IPS-18c (cell line): ENCODE data around the gene RHOH.

Experiments
- H3K4me3 ChIP-seq: 2 replicates; pipeline ENCODE4 v1.7.0; 2013; ENCODE audit warnings: low read depth, mild to moderate bottlenecking, low read length, moderate library complexity; ENCODE audit not compliant: insufficient read depth
- H3K9me3 ChIP-seq: one replicate; pipeline ENCODE4 v1.6.1; 2013; ENCODE audit warnings: mild to moderate bottlenecking, low read length, moderate library complexity; ENCODE audit not compliant: control insufficient read depth, insufficient read depth

RHOH gene

DNA sequence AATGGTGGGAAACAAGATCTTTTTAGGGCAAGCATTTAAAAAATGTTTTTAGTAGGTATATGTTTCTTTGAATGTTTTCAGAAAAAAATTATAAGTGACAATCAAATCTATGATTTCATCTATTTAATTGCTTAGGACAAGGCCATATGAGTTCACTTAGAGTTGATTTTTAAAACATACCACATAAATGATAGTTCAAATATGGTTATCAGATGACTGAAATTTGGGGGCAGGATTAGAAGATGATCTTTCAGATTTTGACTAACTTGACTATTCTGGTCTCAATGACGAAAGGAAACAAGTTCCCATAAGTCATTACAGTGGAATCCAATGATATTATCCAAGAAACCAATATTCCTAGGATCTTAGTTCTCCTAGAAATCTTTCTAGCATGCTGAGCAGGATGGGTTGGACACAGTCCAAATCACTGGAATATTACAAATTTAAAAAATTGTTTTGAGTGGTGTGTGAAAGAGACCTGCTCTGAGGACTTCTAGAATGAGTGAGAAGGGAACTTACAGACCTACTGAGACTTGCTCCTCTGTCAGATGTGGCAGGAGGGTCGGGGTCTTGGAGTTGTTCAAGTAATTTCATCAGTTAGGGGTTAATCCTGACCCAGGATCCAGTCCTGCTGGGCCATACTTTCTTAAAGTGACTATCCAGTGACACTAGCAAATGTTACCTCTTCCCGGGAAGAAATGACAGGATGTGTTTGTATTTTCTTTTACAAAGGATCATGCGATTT is 20.0 kb downstream of the RHOH start:
- Histone ChIP-seq H3K9me3 (no peaks in the 10 kb centered on the region), H3K4me3 (no peak overlapping the region)

DNA sequence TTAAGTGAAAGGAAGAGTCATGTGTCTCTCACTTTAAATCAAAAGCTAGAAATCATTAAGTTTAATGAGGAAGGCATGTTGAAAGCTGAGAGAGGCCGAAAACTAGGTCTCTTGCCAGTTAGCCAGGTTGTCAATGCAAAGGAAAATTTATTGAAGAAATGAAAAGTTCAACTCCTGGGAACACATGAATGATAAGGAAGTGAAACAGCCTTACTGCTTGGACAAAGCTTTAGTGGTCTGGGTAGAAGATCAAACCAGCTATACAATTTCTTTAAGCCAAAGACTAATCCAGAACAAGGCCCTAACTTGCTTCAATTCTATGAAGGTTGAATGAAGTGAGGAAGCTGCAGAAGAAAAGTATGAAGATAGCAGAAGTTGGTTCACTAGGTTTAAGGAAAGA is 24.9 kb downstream of the RHOH start:
- Histone ChIP-seq H3K9me3 (no peaks in the 10 kb centered on the region), H3K4me3 (no peak overlapping the region)

DNA sequence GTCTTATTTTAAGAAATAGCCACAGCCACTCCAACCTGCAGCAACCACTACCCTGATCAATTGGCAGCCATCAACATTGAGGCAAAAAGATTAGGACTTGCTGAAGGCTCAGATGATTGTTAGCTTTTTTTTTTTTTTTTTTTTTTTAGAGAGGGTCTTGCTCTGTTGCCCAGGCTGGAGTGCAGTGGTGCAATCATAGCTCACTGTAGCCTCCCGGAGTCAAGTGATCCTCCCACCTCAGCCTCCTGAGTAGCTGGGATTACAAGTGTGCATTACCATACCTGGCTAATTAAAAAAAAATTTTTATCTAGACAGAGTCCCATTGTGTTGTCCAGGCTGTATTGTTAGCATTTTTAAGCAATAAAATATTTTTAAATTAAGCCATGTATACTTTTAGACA is 26.5 kb downstream of the RHOH start:
- no peak overlapping the region for H3K4me3 ChIP-seq
- H3K9me3 ChIP-seq = no peaks in the 10 kb centered on the region

DNA sequence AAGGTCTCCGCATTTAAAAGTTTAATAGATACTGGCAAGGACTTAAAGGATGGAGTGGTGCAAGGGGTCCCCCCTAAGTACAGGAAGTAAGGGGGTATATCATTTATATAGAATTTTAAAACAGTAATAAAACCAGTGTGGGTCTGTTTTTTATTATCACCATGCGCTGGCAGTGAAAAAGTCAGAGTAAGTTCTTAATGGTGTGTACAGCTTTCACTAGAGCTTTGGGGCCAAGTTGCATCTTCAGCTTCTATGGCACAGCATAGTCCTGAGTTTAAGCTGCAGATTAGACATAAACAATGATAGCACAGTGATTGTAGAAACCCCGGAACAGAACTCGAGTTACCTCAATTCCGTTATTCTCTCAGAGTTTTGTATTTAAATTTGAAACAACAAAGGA is 27.6 kb downstream of the RHOH start:
- H3K9me3 ChIP-seq = no peaks in the 10 kb centered on the region

DNA sequence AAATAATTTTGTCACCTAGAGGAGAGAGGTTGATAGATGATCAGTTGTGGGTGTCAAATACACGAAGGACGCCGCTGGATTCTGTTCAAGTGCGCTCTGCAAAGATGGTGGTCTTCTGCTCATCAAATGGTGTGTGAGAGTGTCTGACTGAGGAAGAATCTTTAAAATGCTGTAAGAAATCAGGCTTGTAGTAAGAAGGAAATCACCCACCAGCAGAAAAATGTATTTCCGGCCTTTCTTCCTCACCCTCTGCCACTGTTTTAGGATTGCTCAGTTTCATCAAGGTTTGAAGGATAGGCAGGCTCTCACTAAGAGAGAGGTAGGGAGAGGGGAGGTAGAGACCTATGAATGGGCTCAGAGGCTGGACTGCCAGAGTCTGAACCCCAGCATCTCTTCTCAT is 28.7 kb downstream of the RHOH start:
- no peak overlapping the region for H3K4me3 ChIP-seq
- no peaks in the 10 kb centered on the region for H3K9me3 ChIP-seq

More for the DNA sequence above, 27.6 kb downstream of the RHOH start:
- no peak overlapping the region for H3K4me3 ChIP-seq

DNA sequence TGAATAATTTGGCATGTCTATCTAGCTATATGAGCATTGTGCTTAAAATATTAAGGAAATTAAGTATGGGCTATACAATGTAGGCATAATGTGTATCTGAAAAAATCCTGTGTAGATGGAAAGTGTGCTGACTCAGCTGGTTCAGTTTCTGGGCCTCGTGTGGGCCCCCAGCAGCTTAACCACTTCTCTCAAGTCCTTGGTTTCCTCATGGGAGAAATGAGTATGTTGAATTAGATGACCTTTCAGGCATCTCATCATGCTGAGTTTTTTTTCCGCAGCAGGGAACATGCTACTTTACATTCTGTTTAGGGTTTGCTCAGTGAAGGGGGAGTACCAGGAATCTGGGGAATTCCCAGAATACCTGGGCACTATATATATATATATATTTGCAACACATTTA is 30.5 kb downstream of the RHOH start:
- no peak overlapping the region for H3K4me3 ChIP-seq
- H3K9me3 ChIP-seq = no peaks in the 10 kb centered on the region

DNA sequence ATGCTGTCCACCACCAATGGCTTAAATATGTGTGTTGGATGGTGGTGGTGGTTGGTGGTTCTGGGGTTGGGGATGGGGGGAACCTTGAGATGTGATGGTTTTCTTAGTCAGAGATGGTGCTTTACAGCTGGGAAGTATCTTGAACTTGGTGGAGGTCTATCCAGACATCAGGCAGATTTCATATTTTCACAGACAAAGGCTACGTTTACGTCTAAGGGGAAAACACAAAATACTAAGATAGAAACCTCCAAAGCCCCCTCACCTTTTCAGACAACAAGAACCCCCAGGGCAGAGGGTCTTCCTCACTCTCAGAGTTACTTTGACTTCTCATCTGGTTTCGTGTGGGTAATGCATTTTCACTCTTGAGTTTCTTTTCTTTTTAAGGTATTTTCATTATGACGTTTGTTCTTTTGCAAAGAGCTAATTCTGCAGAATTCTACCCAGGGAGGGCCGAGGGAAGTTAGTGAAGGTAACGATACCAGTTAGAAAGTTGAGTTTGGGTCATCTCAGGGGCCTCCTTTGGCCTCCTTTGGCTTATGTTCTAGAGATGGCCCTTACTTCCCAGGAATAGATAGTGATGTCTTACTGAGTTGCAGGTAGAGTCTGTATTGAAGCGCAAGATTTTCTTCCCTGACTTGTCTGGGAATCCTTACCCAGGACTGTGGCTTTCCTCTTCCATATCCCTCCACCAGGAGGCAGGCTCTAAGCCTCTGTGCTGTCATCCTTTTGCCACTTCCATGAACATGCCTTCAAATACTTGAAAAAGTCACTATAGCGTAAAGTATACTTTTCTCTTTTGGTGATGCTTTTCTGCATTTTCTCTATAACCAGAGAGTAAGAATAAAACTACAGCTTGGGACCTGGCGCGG is 31.9 kb downstream of the RHOH start:
- no peak overlapping the region for H3K4me3 ChIP-seq
- H3K9me3 ChIP-seq = no peaks in the 10 kb centered on the region

DNA sequence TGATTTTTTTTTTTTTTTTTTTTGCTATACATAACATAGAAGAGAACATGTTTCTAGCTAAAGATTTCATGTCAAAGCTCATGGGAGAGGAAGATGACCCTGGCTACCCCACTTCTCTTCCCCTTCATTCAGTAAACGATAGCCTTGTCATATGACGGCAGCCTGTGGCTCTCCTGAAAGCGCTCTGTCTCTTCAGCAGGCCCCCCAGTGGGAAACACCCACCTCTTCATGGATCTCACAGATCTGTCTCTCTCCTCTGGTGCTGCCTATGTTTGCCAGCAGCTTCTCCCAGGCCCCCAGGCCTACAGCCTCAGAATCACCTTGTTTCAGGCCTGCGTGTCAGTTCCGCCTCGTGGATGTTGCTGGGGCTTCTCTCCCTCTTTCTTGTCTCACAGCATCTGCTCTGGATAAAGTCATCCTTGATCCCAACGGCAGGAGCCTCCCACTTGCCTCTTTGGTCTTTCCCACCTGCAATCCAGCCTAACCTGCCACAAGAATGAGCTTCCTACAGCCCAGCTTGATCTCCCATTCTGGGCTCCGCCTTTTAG is 34.6 kb downstream of the RHOH start:
- Histone ChIP-seq H3K4me3 (no peak overlapping the region), H3K9me3 (no peaks in the 10 kb centered on the region)

DNA sequence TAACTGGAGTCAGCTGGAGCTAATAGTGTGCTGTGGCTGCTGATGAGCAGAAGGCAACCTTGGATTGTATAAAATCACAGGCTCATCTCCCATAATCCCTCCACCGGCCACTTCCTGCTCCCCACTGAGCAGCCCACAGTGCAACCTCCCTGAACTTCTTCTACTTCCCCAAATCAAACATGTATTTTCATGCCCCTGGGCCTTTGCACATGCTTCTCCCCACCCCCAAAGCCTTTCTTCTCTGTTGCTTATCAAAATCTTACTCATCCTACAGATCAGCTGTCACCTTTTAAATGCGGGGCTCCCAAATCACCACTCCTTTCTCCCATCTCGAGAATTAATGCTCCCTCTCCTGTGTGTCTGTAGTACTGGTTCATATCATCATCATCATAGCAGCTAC is 35.8 kb downstream of the RHOH start:
- Histone ChIP-seq H3K9me3 (no peaks in the 10 kb centered on the region), H3K4me3 (no peak overlapping the region)

DNA sequence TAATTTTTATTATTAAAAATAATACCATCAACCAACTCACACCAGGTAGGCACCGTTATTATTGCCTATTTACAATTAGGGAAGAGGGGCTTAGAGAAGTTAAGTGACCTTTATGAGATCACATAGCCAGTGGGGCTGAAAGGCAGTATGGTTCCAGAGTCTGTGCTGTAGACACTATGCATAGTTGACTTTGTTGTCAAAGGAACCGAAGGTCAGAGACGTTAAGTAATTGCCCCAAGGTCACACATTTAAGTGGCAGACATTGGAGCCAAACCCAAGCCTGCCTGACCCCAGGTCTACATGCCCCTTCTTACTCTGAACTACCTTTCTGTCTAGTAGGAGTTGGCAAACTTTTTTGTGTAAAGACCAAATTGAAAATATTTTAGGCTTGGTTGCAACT is 36.4 kb downstream of the RHOH start:
- no peak overlapping the region for H3K4me3 ChIP-seq
- H3K9me3 ChIP-seq = no peaks in the 10 kb centered on the region

DNA sequence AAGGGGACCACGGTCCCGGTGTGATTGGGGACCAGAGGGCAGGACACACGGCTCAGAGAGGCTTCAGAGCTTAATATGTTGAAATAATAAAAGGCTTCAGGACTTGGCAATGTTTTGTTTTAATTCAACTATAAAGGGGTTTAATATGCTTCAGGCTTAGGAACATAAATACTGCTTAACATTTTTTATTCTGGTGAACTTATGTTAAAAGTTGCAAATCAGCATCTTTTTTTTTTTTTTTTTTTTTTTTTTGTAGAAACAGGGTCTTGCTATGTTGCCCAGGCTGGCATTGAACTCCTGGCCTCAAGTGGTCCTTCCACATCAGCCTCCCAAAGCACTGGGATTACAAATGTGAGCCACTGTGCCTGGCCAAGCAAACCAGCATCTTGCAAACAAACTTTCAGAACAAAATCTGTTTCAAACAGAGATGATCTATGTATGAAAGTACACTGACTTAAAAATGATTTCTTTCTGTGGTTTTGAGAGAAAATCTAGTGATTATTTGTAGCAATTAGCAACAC is 37.7 kb downstream of the RHOH start:
- no peaks in the 10 kb centered on the region for H3K9me3 ChIP-seq
- H3K4me3 ChIP-seq = no peak overlapping the region

DNA sequence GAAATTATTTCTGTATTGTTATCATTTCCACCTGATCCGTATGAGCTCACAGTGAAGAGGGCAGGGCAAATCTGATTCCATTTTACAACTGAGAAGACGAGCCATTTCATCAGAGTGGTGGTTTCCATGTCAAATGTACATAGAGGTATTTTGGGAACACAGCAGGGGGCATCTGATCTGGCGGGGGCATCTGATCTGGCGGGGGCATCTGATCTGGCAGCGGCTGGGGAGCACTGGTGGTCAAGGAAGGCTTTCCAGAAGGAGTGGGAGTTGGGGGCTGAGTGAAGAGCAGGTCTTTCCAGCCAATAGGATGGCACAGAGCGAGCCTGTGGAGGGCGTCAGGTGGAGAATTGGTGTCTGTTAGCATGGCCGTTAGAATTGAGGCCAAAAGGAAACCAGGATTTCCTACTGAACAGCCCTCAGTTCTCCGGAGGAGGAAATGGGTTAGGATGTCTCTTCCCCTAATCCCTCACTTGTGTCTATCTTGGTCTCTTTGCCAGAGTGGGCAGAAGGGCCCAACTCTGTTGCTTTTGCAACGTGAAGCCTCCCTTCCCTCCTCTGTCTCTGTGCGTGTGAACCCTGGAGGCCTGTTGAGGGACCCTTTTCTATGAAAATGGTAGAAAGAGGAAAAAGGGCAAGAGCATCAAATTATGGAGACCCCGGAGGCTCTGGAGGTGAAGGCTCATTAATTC is 41.3 kb downstream of the RHOH start:
- Histone ChIP-seq H3K9me3 (no peaks in the 10 kb centered on the region), H3K4me3 (no peak overlapping the region)

DNA sequence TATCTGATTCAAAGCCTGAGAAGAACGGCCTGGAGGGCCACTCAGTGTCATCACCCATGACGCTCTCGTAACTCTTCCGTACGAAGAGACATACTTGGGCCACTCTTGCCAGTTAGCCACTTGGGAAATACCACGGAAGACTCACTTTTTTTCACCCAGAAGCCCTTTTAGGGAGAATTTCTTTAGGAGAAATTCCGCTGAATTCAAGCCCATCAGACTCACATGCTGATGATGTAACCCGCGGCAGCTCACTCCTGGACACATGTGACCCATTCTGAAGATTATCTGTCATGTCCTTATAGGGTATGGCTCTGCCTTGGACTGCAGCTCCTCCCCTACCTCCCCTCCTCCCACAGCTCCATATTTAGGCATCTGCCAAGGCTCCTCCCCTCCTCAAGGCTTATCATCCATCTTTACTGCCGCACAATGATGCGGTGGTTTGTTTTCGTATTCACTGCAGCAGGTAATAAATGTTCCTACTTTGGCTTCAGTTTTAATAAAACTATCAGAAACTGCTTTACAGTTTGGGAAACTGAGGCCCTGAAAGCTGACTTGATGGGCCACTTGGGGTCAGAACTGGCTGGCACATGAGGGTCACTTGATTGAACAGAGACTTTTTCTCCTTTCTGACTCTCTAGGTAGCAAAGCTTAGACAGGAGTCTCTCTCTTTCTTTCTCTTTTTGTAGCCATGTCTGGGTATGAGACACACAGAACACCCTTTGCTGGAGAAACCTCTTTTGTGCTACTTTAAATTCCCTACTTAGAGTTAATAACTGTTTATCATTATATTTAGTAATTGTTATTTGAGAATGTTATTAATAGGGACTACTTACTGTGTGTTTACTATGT is 42.1 kb downstream of the RHOH start:
- Histone ChIP-seq H3K4me3 (no peak overlapping the region), H3K9me3 (no peaks in the 10 kb centered on the region)

DNA sequence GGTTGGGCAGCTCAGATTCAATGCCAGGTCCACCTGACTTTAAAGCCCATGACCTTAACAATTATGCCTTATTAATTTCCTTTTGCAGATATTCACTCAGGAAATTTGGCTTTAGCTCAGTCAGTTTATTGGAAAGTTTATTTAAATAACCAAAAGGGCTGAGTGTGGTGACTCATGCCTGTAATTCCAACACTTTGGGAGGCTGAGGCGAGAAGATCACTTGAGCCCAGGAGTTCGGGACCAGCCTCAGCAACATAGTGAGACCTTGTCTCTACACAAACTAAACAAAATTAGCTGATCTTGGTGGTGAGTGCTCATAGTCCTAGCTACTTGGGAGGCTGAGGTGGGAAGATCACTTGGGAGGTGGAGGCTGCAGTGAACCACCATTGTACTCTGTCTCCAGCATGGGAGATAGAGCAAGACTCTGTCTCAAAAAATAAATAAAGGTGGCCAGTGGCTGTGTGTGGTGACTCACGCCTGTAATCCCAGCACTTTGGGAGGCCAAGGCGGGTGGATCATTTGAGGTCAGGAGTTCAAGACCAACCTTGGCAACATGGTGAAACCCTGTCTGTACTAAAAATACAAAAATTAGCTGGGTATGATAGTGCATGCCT is 43.3 kb downstream of the RHOH start:
- H3K9me3 ChIP-seq = no peaks in the 10 kb centered on the region
- no peak overlapping the region for H3K4me3 ChIP-seq

DNA sequence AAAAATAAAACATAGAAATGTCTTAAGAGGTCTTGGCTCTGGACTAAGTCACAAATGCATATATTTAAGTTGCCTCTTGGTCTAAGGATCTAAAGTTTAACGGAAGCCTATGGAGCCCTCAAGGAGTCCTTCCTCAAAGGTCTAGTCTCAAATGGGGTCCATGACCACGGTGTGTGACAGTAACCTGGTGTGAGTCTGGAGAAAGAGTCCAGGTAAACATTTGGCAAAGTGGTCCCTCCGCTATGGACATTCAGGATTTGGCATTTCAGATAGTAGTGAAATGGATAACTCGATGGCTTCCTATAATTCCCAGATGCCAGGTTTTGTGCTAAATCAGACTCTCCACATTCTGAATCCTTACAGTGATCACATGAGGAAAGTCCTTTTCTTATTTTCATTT is 44.2 kb downstream of the RHOH start:
- no peak overlapping the region for H3K4me3 ChIP-seq
- no peaks in the 10 kb centered on the region for H3K9me3 ChIP-seq

DNA sequence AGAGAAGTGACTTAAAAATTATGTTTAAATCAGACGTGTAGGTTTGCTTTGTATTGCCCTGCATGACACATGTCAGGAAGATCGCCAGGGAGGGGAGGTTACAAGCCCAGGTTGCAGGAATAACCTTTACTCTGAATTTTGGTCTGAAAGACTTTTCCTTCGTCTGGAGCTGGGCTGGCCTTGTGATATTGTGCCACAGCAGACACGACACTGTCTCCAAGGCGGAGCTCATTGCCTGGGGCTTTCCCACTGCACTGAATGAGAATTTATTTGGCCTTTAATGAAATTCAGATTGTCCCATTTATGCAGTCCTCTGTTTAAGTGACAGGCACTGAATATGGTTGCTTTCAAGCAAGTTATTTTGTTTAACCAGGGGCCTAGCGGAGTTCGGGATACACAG is 45.1 kb downstream of the RHOH start:
- H3K4me3 ChIP-seq = no peak overlapping the region

More for the DNA sequence above, 45.1 kb downstream of the RHOH start:
- no peaks in the 10 kb centered on the region for H3K9me3 ChIP-seq
